ENCODE data around the gene SHF.

SHF gene

GRCh38 chr15:45134682-45135604 is 52.8 kb downstream of the SHF start:
- H3K27ac ChIP-seq (ENCODE audit: low read length): no peak overlapping the region
- H3K9me3 ChIP-seq (ENCODE audit: control insufficient read depth, insufficient read depth, low read length): no peaks in the 10 kb centered on the region
- no peaks in the 10 kb centered on the region for H3K36me3 ChIP-seq (ENCODE audit: control insufficient read depth, insufficient read depth, low read length)
- no peaks in the 10 kb centered on the region for H3K4me1 ChIP-seq (ENCODE audit: control insufficient read depth, insufficient read depth, low read length)
- peaks cover 60% of the 10 kb centered on the region for H3K27me3 ChIP-seq (ENCODE audit: control insufficient read depth, insufficient read depth, low read length)
- no peak for DNase-seq (ENCODE audit: low read depth, low spot score)
- H3K4me3 ChIP-seq (ENCODE audit: low read length): peak overlapping the region; percentile 7; the same call in 1 of the 2 replicates
- no CpG with 5 or more reads among the region's 57 CpGs for WGBS (ENCODE audit: insufficient coverage, insufficient read length)

- Histone ChIP-seq H3K27ac (ENCODE audit: low read length) (no peak overlapping the region), H3K4me3 (ENCODE audit: low read length) (no peak overlapping the region), H3K27me3 (ENCODE audit: control insufficient read depth, insufficient read depth, low read length) (peaks cover 67% of the 10 kb centered on the region), H3K36me3 (ENCODE audit: control insufficient read depth, insufficient read depth, low read length) (no peaks in the 10 kb centered on the region), H3K4me1 (ENCODE audit: control insufficient read depth, insufficient read depth, low read length) (no peaks in the 10 kb centered on the region), H3K9me3 (ENCODE audit: control insufficient read depth, insufficient read depth, low read length) (no peaks in the 10 kb centered on the region)
- no CpG with 5 or more reads among the region's 7 CpGs for WGBS (ENCODE audit: insufficient coverage, insufficient read length)
- DNase-seq (ENCODE audit: low read depth, low spot score): no peak
These were observed 53.7 kb downstream of the SHF start for GRCh38 chr15:45134046-45134445.

- H3K27ac ChIP-seq (ENCODE audit: low read length): no peak overlapping the region
- H3K4me1 ChIP-seq (ENCODE audit: control insufficient read depth, insufficient read depth, low read length): no peaks in the 10 kb centered on the region
- no peaks in the 10 kb centered on the region for H3K36me3 ChIP-seq (ENCODE audit: control insufficient read depth, insufficient read depth, low read length)
- no peaks in the 10 kb centered on the region for H3K9me3 ChIP-seq (ENCODE audit: control insufficient read depth, insufficient read depth, low read length)
- peaks cover 72% of the 10 kb centered on the region for H3K27me3 ChIP-seq (ENCODE audit: control insufficient read depth, insufficient read depth, low read length)
- DNase-seq (ENCODE audit: low read depth, low spot score): no peak
- no peak overlapping the region for H3K4me3 ChIP-seq (ENCODE audit: low read length)
- WGBS (ENCODE audit: insufficient coverage, insufficient read length): no CpG with 5 or more reads among the region's 5 CpGs
These were observed 54.2 kb downstream of the SHF start for GRCh38 chr15:45133561-45133920.

- no CpG with 5 or more reads among the region's 3 CpGs for WGBS (ENCODE audit: insufficient coverage, insufficient read length)
- Histone ChIP-seq H3K4me3 (ENCODE audit: low read length) (no peak overlapping the region), H3K27me3 (ENCODE audit: control insufficient read depth, insufficient read depth, low read length) (peaks cover 77% of the 10 kb centered on the region)
These were observed 54.8 kb downstream of the SHF start for GRCh38 chr15:45132844-45133560.

GRCh38 chr15:45131510-45131909 is 56.3 kb downstream of the SHF start:
- Histone ChIP-seq H3K36me3 (ENCODE audit: control insufficient read depth, insufficient read depth, low read length) (no peaks in the 10 kb centered on the region), H3K4me1 (ENCODE audit: control insufficient read depth, insufficient read depth, low read length) (no peaks in the 10 kb centered on the region), H3K27ac (ENCODE audit: low read length) (no peak overlapping the region), H3K9me3 (ENCODE audit: control insufficient read depth, insufficient read depth, low read length) (no peaks in the 10 kb centered on the region), H3K27me3 (ENCODE audit: control insufficient read depth, insufficient read depth, low read length) (peaks cover 81% of the 10 kb centered on the region), H3K4me3 (ENCODE audit: low read length) (no peak overlapping the region)
- no peak for DNase-seq (ENCODE audit: low read depth, low spot score)
- no CpG with 5 or more reads among the region's 3 CpGs for WGBS (ENCODE audit: insufficient coverage, insufficient read length)

More at GRCh38 chr15:45132844-45133560, 54.8 kb downstream of the SHF start:
- DNase-seq (ENCODE audit: low read depth, low spot score): no peak
- H3K36me3 ChIP-seq (ENCODE audit: control insufficient read depth, insufficient read depth, low read length): no peaks in the 10 kb centered on the region
- H3K4me1 ChIP-seq (ENCODE audit: control insufficient read depth, insufficient read depth, low read length): no peaks in the 10 kb centered on the region
- H3K27ac ChIP-seq (ENCODE audit: low read length): no peak overlapping the region
- H3K9me3 ChIP-seq (ENCODE audit: control insufficient read depth, insufficient read depth, low read length): no peaks in the 10 kb centered on the region

GRCh38 chr15:45130291-45131000 is 57.3 kb downstream of the SHF start:
- DNase-seq (ENCODE audit: low read depth, low spot score): no peak
- H3K27ac ChIP-seq (ENCODE audit: low read length): no peak overlapping the region
- H3K36me3 ChIP-seq (ENCODE audit: control insufficient read depth, insufficient read depth, low read length): no peaks in the 10 kb centered on the region
- no peak overlapping the region; the same call in 1 of the 2 replicates for H3K4me3 ChIP-seq (ENCODE audit: low read length)
- no CpG with 5 or more reads among the region's 7 CpGs for WGBS (ENCODE audit: insufficient coverage, insufficient read length)
- H3K27me3 ChIP-seq (ENCODE audit: control insufficient read depth, insufficient read depth, low read length): peaks cover 78% of the 10 kb centered on the region
- H3K4me1 ChIP-seq (ENCODE audit: control insufficient read depth, insufficient read depth, low read length): no peaks in the 10 kb centered on the region
- H3K9me3 ChIP-seq (ENCODE audit: control insufficient read depth, insufficient read depth, low read length): no peaks in the 10 kb centered on the region

- no CpG with 5 or more reads among the region's 46 CpGs for WGBS (ENCODE audit: insufficient coverage, insufficient read length)
- H3K36me3 ChIP-seq (ENCODE audit: control insufficient read depth, insufficient read depth, low read length): no peaks in the 10 kb centered on the region
- H3K27me3 ChIP-seq (ENCODE audit: control insufficient read depth, insufficient read depth, low read length): peaks cover 76% of the 10 kb centered on the region
- H3K9me3 ChIP-seq (ENCODE audit: control insufficient read depth, insufficient read depth, low read length): no peaks in the 10 kb centered on the region
- H3K4me1 ChIP-seq (ENCODE audit: control insufficient read depth, insufficient read depth, low read length): no peaks in the 10 kb centered on the region
- H3K27ac ChIP-seq (ENCODE audit: low read length): no peak within 1 kb of the TSS
- DNase-seq (ENCODE audit: low read depth, low spot score): no peak
- H3K4me3 ChIP-seq (ENCODE audit: low read length): peak within 1 kb of the TSS; percentile 53; the same call in 1 of the 2 replicates
These were observed 58.1 kb downstream of the SHF start, which contains the start of the genes DUOX1 and DUOXA1 for GRCh38 chr15:45129651-45130129. TSS of gene DUOX1 (plus strand) at chr15:45129994. CDS start at chr15:45131967, 1,973 bp downstream. TSS of gene DUOXA1 (minus strand) at chr15:45129879. CDS start at chr15:45123014, 6,865 bp downstream.

- Histone ChIP-seq H3K4me3 (ENCODE audit: low read length) (peak overlapping the region; percentile 53; the same call in 1 of the 2 replicates), H3K36me3 (ENCODE audit: control insufficient read depth, insufficient read depth, low read length) (no peaks in the 10 kb centered on the region), H3K27me3 (ENCODE audit: control insufficient read depth, insufficient read depth, low read length) (peaks cover 71% of the 10 kb centered on the region), H3K4me1 (ENCODE audit: control insufficient read depth, insufficient read depth, low read length) (no peaks in the 10 kb centered on the region), H3K9me3 (ENCODE audit: control insufficient read depth, insufficient read depth, low read length) (no peaks in the 10 kb centered on the region), H3K27ac (ENCODE audit: low read length) (no peak overlapping the region)
- no CpG with 5 or more reads among the region's 47 CpGs for WGBS (ENCODE audit: insufficient coverage, insufficient read length)
- no peak for DNase-seq (ENCODE audit: low read depth, low spot score)
These were observed 58.7 kb downstream of the SHF start for GRCh38 chr15:45128971-45129639.

GRCh38 chr15:45126535-45127158 is 61.1 kb downstream of the SHF start:
- Histone ChIP-seq H3K36me3 (ENCODE audit: control insufficient read depth, insufficient read depth, low read length) (no peaks in the 10 kb centered on the region), H3K27me3 (ENCODE audit: control insufficient read depth, insufficient read depth, low read length) (peaks cover 50% of the 10 kb centered on the region), H3K9me3 (ENCODE audit: control insufficient read depth, insufficient read depth, low read length) (no peaks in the 10 kb centered on the region), H3K4me3 (ENCODE audit: low read length) (no peak overlapping the region), H3K27ac (ENCODE audit: low read length) (no peak overlapping the region), H3K4me1 (ENCODE audit: control insufficient read depth, insufficient read depth, low read length) (no peaks in the 10 kb centered on the region)
- no peak for DNase-seq (ENCODE audit: low read depth, low spot score)
- WGBS (ENCODE audit: insufficient coverage, insufficient read length): 95% methylated on average over 2 of the region's 2 CpGs
